Esophagus squamous epithelium (tissue), 4 donors: Measurements from ENCODE around the gene OGFR.

Experiments
- CTCF ChIP-seq, 6 experiments: fragments of 450-650 bp in 4 of 6; fragments of 200-600 bp in 2 of 6; sonication (generic) in 2 of 6; IDR thresholded peaks; one replicate each; pipeline ENCODE4 v1.5.1; 2016 to 2019; ENCODE audit warnings: antibody characterized with exemption in 6 of 6, mild to moderate bottlenecking in 4 of 6, moderate library complexity in 4 of 6
- POLR2A ChIP-seq, 4 donors: fragments of 450-650 bp; IDR thresholded peaks; one replicate each; pipeline ENCODE4 v1.6.1; 2017; ENCODE audit warnings: antibody characterized with exemption in 4 of 4, mild to moderate bottlenecking in 4 of 4, moderate library complexity in 3 of 4

GRCh38 chr20:62802026-62802712, 2.5 kb upstream of the OGFR start:
- TF ChIP-seq CTCF (IDR thresholded peaks at IDR 0.05) (no peak), POLR2A (IDR thresholded peaks at IDR 0.05) (no peak)
